Psoas muscle (tissue), 8 donors: ENCODE results near the gene KLF16. TPM values are rescaled to one million over a fixed set of nuclear protein-coding genes. Genes with fewer than 3 reads are reported as not detected.

Source experiments
- ATAC-seq, 4 donors: fragments of 200-7000 bp; cut with Tn5 transposase; one replicate each; pipeline ENCODE4 v1.9.1; 2020; ENCODE audit warnings: moderate library complexity in 3 of 4, mild to moderate bottlenecking in 2 of 4
- DNase-seq, 2 donors: peaks; one replicate each; pipeline ENCODE4 v3.0.0-alpha.2; 2020
- H3K27ac ChIP-seq: fragments of 200-600 bp; one replicate; pipeline ENCODE4 v1.8.0; 2022
- H3K27me3 ChIP-seq, 3 donors: fragments of 200-600 bp in 1 of 3; one replicate each; pipeline versions ENCODE4 v1.6.1 to v1.8.0; 2013 to 2022; ENCODE audit warnings: low read length in 2 of 3, mild to moderate bottlenecking in 2 of 3, moderate library complexity in 1 of 3; ENCODE audit not compliant: insufficient read depth in 3 of 3
- H3K36me3 ChIP-seq, 2 donors: fragments of 200-600 bp in 1 of 2; one replicate each; pipeline versions ENCODE4 v1.6.1 to v1.8.0; 2013 to 2022; ENCODE audit warnings: low read depth in 1 of 2, mild to moderate bottlenecking in 1 of 2, moderate library complexity in 1 of 2; ENCODE audit not compliant: insufficient read depth in 1 of 2
- H3K4me1 ChIP-seq: fragments of 200-600 bp; one replicate; pipeline ENCODE4 v1.8.0; 2022
- H3K4me3 ChIP-seq: fragments of 200-600 bp; one replicate; pipeline ENCODE4 v1.8.0; 2022; ENCODE audit warnings: mild to moderate bottlenecking
- H3K9me3 ChIP-seq: fragments of 200-600 bp; one replicate; pipeline ENCODE4 v1.8.0; 2022
- CTCF ChIP-seq: fragments of 200-600 bp; IDR thresholded peaks from one replicate; pipeline ENCODE4 v1.8.0; 2022; ENCODE audit warnings: antibody characterized with exemption
- WGBS, 3 donors: extraction: QIAGEN DNeasy Blood & Tissue Kit; methylation state at CpG; one replicate each; pipeline versions ENCODE4 v1.1.6 to v1.1.7; 2013; 5-methylcytosine and 5-hydroxymethylcytosine counted together
- intact Hi-C, 2 donors: fragments of 100-400 bp; cut with DNase I; formaldehyde crosslinking; loops; one replicate each; pipeline versions ENCODE4 v1.11.0 to v1.14.2; 2022
- polyA plus RNA-seq, 3 donors: library from polyadenylated mRNA; stranded (reverse); fragments of 200-250 nt; gene quantifications; one replicate each; pipeline ENCODE4 v1.2.3, GENCODE V29; 2013
- total RNA-seq, 4 donors: library from RNA; stranded (reverse); fragmentation: NEBNext Ultra II Directional in 2 of 4; extraction: Animal tissue kit (Norgen Biotek cat#: 25700) in 2 of 4; gene quantifications; one replicate each; pipeline versions ENCODE4 v1.2.1 to v1.2.4, GENCODE V29; 2021 to 2023
- donor health status: healthy with polysubstance abuse.
- donor health status: DM: no; HTN: no; CAD: no; lungs with moderate emphysema.
- donor health status: Bipolar disorder and iron deficiency.
- donor health status: healthy.
- donor health status: DM: yes; HTN: yes; CAD: no.
- donor health status: DM: no; HTN: no; CAD: no.
- donor health status: DM: no; HTN: no; CAD: no.
- donor health status: DM: yes; HTN: yes; CAD: no.

KLF16 gene
- total and polyA plus RNA-seq, 7 donors = 2.2 to 13.0 (median 3.3) TPM

- no peak overlapping the region for H3K27ac ChIP-seq
- H3K4me3 ChIP-seq = no peak overlapping the region
- no peak for TF ChIP-seq CTCF
- peaks cover 0 to 16% of the 10 kb centered on the region in 2 donors for H3K36me3 ChIP-seq
- ATAC-seq (no peak), DNase-seq (no peak)
- H3K4me1 ChIP-seq = peaks cover 8% of the 10 kb centered on the region
- intact Hi-C loops = no loop called here
- WGBS, 3 donors = 82 to 91% (median 89%) methylated on average over 10 of the region's 10 CpGs
- no peaks in the 10 kb centered on the region for H3K9me3 ChIP-seq
- H3K27me3 ChIP-seq = no peaks in the 10 kb centered on the region
Measured at GRCh38 chr19:1910177-1910576, 46.8 kb upstream of the KLF16 start.

- WGBS, 3 donors = 55 to 70% (median 63%) methylated on average over 10 of the region's 10 CpGs
- intact Hi-C loops = no loop called here
- no peak for DNase-seq
- ATAC-seq = no peak
- no peak overlapping the region for H3K27ac ChIP-seq
- H3K4me3 ChIP-seq = no peak overlapping the region
- H3K4me1 ChIP-seq = peaks cover 8% of the 10 kb centered on the region
- no peaks in the 10 kb centered on the region for H3K9me3 ChIP-seq
- peaks cover 0 to 16% of the 10 kb centered on the region in 2 donors for H3K36me3 ChIP-seq
- no peaks in the 10 kb centered on the region for H3K27me3 ChIP-seq
- no peak for TF ChIP-seq CTCF
Measured at GRCh38 chr19:1909761-1910080, 46.3 kb upstream of the KLF16 start.

- Histone ChIP-seq H3K27ac (peak overlapping the region; percentile 66), H3K4me1 (peaks cover 8% of the 10 kb centered on the region), H3K9me3 (no peaks in the 10 kb centered on the region), H3K4me3 (peak overlapping the region; percentile 38), H3K36me3 (peaks cover 0 to 16% of the 10 kb centered on the region in 2 donors), H3K27me3 (no peaks in the 10 kb centered on the region)
- intact Hi-C loops = no loop called here
- WGBS, 3 donors = 84 to 87% (median 86%) methylated on average over 13 of the region's 13 CpGs
- no peak for TF ChIP-seq CTCF
- ATAC-seq (no peak), DNase-seq (no peak)
Measured at GRCh38 chr19:1908364-1908678, 44.9 kb upstream of the KLF16 start.

- peaks cover 0 to 11% of the 10 kb centered on the region in 2 donors for H3K36me3 ChIP-seq
- no peaks in the 10 kb centered on the region for H3K27me3 ChIP-seq
- peaks cover 8% of the 10 kb centered on the region for H3K4me1 ChIP-seq
- no peaks in the 10 kb centered on the region for H3K9me3 ChIP-seq
- H3K27ac ChIP-seq = peak overlapping the region; percentile 66
- intact Hi-C loops = no loop called here
- ATAC-seq = no peak
- 53 to 73% (median 63%) methylated on average over 39 to 43 of the region's 43 CpGs for WGBS, 3 donors
- TF ChIP-seq CTCF = no peak
- H3K4me3 ChIP-seq = peak overlapping the region; percentile 38
- peak in 1 of 2 donors; percentile 51 for DNase-seq
Measured at GRCh38 chr19:1907563-1908363, 44.4 kb upstream of the KLF16 start.
